ENCODE data around the gene VWA3B. TPM values are rescaled to one million over a fixed set of nuclear protein-coding genes. Genes with fewer than 3 reads are reported as not detected.

VWA3B gene
- total and polyA plus RNA-seq, 8 donors: 0.03 to 134 (median 2.2) TPM; not detected in 2

GRCh38 chr2:98308532-98308931, 221.6 kb downstream of the VWA3B start:
- WGBS, 5 donors: 66 to 84% (median 78%) methylated on average over 3 to 4 of the region's 4 CpGs
- intact Hi-C loops (cut with DNase I; ENCODE audit: low total_unique reads): no loop called here
- H3K27ac ChIP-seq: peak overlapping the region in 2 of 5 donors; percentile 55 to 81

DNA sequence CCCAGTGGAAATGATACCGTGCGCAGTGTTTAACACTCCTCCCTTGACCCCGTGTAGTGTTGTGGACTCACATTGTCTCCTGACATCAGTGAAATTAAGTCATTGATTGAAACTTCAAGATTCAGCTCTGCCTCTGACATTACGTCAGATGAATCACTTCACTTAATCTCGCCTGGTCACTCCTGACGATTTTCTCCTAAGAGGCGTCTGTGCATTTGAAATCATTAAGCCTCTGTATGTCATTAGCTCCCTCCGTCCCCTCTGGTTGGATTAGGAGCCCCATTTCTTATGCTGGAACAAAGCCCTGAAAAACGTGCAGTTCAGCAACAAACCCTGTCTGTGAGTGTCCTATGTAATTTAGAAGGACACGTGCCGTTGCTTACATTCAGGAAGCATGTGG, 222.6 kb downstream of the VWA3B start:
- Histone ChIP-seq H3K27ac (no peak overlapping the region), H3K27me3 (peaks cover 0 to 33% (median 0%) of the 10 kb centered on the region in 3 donors), H3K36me3 (no peaks in the 10 kb centered on the region), H3K4me3 (no peak overlapping the region), H3K4me1 (peaks cover 0 to 15% (median 11%) of the 10 kb centered on the region in 4 donors), H3K9me3 (no peaks in the 10 kb centered on the region)
- intact Hi-C loops (cut with DNase I; ENCODE audit: low total_unique reads): no loop called here
- WGBS, 5 donors: 86 to 91% (median 88%) methylated on average over 11 of the region's 11 CpGs
- no peak for TF ChIP-seq POLR2A (IDR thresholded peaks at IDR 0.05)
- no peak for TF ChIP-seq POLR2AphosphoS5 (IDR thresholded peaks at IDR 0.05)
- TF ChIP-seq EP300 (IDR thresholded peaks at IDR 0.05): no peak
- TF ChIP-seq CTCF (IDR thresholded peaks at IDR 0.05): no peak
- DNase-seq: no peak

More at GRCh38 chr2:98308532-98308931, 221.6 kb downstream of the VWA3B start:
- Histone ChIP-seq H3K27me3 (peaks cover 0 to 33% (median 0%) of the 10 kb centered on the region in 3 donors), H3K36me3 (no peaks in the 10 kb centered on the region), H3K9me3 (no peaks in the 10 kb centered on the region), H3K4me3 (no peak overlapping the region), H3K4me1 (peaks cover 0 to 15% (median 11%) of the 10 kb centered on the region in 4 donors)
- no peak for DNase-seq
- TF ChIP-seq CTCF (IDR thresholded peaks at IDR 0.05): no peak
- no peak for TF ChIP-seq EP300 (IDR thresholded peaks at IDR 0.05)
- no peak for TF ChIP-seq POLR2A (IDR thresholded peaks at IDR 0.05)
- TF ChIP-seq POLR2AphosphoS5 (IDR thresholded peaks at IDR 0.05): no peak

- TF ChIP-seq POLR2A (IDR thresholded peaks at IDR 0.05) (no peak), CTCF (IDR thresholded peaks at IDR 0.05) (no peak), POLR2AphosphoS5 (IDR thresholded peaks at IDR 0.05) (no peak), EP300 (IDR thresholded peaks at IDR 0.05) (no peak)
- peaks cover 0 to 15% (median 11%) of the 10 kb centered on the region in 4 donors for H3K4me1 ChIP-seq
- no peak overlapping the region for H3K27ac ChIP-seq
- intact Hi-C loops (cut with DNase I; ENCODE audit: low total_unique reads): no loop called here
- DNase-seq: no peak
- H3K27me3 ChIP-seq: peaks cover 0 to 31% (median 0%) of the 10 kb centered on the region in 3 donors
- H3K36me3 ChIP-seq: no peaks in the 10 kb centered on the region
- WGBS, 5 donors: 64 to 72% (median 67%) methylated on average over 4 of the region's 4 CpGs
- H3K4me3 ChIP-seq: no peak overlapping the region
- H3K9me3 ChIP-seq: no peaks in the 10 kb centered on the region
These were observed 223.0 kb downstream of the VWA3B start for GRCh38 chr2:98310010-98310409.

DNA sequence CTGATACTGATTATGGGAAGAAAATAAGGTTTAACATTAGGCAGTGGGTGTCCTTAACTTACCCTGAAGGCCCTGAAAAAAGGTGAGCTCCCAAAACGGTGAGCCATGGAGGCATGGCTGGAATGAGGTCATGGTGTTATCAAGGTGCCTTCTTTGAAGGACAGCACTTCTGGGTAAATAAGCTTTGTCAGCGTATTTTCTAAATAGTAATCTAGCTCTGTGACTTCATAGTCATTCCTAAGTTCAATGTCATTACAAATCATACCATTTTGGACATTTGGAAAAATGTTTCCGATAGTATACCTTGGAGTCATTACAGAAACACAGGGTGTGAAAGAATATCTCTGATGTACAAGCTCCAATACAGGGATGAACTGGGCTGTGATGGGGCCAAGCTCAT, 224.1 kb downstream of the VWA3B start:
- intact Hi-C loops (cut with DNase I; ENCODE audit: low total_unique reads): no loop called here
- Histone ChIP-seq H3K36me3 (no peaks in the 10 kb centered on the region), H3K27me3 (peaks cover 0 to 20% (median 0%) of the 10 kb centered on the region in 3 donors), H3K4me1 (peaks cover 0 to 15% (median 11%) of the 10 kb centered on the region in 4 donors), H3K27ac (no peak overlapping the region), H3K4me3 (no peak overlapping the region), H3K9me3 (no peaks in the 10 kb centered on the region)
- DNase-seq: no peak
- TF ChIP-seq CTCF (IDR thresholded peaks at IDR 0.05) (no peak), POLR2AphosphoS5 (IDR thresholded peaks at IDR 0.05) (no peak), POLR2A (IDR thresholded peaks at IDR 0.05) (no peak), EP300 (IDR thresholded peaks at IDR 0.05) (no peak)
- 74 to 86% (median 75%) methylated on average over 3 of the region's 3 CpGs for WGBS, 5 donors
